Measurements from ENCODE around the gene PCDH9. TPM values are rescaled to one million over a fixed set of nuclear protein-coding genes. Genes with fewer than 3 reads are reported as not detected.

Gene PCDH9
- polyA plus RNA-seq, 3 donors, result 0.03 TPM; not detected in 1

DNA sequence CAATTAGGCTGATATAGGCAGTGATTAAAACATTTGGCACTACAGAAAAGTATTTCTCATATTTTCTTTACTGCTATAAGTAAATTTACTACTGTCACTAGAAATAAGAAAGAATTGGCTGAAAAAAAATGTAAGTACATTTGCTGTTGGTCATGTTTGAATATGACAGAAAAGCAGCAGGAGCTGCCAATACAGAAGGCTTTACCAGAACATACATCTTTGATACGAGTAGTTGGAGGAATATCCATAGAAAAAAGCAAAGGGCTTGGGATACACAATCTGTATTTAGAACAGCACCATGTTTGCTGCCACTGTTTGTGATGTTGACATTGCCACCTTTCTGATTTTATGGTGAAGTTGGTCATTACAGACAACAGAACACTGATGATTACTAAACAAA is 21.6 kb downstream of the PCDH9 start:
- no peak for DNase-seq
- Mint-ChIP-seq H3K36me3 (no peaks in the 10 kb centered on the region), H3K27ac (no peak overlapping the region), H3K27me3 (ENCODE audit: low read depth in 3 of 3) (no peaks in the 10 kb centered on the region), H3K4me3 (no peak overlapping the region), H3K4me1 (no peaks in the 10 kb centered on the region), H3K9me3 (no peaks in the 10 kb centered on the region)
- Histone ChIP-seq H3K9ac (ENCODE audit: insufficient read depth, low read length, poor library complexity, severe bottlenecking) (no peak overlapping the region), H3K36me3 (replicated peaks in 1 of 2; ENCODE audit: control insufficient read depth in 1 of 2, insufficient read depth in 2 of 2, low read length in 2 of 2) (no peaks in the 10 kb centered on the region), H2AFZ (ENCODE audit: insufficient read depth, low read depth, low read length, poor library complexity, severe bottlenecking) (no peak overlapping the region), H4K20me1 (ENCODE audit: insufficient read depth, low read length) (no peaks in the 10 kb centered on the region), H3K27ac (ENCODE audit: low read depth in 1 of 2, low read length in 2 of 2) (no peak overlapping the region), H3K4me1 (ENCODE audit: control insufficient read depth in 1 of 2, insufficient read depth in 2 of 2, low read length in 2 of 2) (no peaks in the 10 kb centered on the region), H3K79me2 (ENCODE audit: insufficient read depth, low read length) (no peaks in the 10 kb centered on the region), H3K4me2 (replicated peaks; ENCODE audit: extremely low read depth, low read length, poor library complexity, severe bottlenecking) (no peak overlapping the region), H3K9me3 (replicated peaks in 1 of 2; ENCODE audit: control insufficient read depth in 1 of 2, insufficient read depth in 1 of 2, low read length in 2 of 2) (no peaks in the 10 kb centered on the region), H3K27me3 (ENCODE audit: control insufficient read depth in 2 of 2, insufficient read depth in 2 of 2, low read length in 2 of 2) (no peaks in the 10 kb centered on the region), H3K4me3 (replicated peaks in 1 of 3; ENCODE audit: low read depth in 2 of 3, low read length in 3 of 3) (no peak overlapping the region)
- TF ChIP-seq, protein P1, sequence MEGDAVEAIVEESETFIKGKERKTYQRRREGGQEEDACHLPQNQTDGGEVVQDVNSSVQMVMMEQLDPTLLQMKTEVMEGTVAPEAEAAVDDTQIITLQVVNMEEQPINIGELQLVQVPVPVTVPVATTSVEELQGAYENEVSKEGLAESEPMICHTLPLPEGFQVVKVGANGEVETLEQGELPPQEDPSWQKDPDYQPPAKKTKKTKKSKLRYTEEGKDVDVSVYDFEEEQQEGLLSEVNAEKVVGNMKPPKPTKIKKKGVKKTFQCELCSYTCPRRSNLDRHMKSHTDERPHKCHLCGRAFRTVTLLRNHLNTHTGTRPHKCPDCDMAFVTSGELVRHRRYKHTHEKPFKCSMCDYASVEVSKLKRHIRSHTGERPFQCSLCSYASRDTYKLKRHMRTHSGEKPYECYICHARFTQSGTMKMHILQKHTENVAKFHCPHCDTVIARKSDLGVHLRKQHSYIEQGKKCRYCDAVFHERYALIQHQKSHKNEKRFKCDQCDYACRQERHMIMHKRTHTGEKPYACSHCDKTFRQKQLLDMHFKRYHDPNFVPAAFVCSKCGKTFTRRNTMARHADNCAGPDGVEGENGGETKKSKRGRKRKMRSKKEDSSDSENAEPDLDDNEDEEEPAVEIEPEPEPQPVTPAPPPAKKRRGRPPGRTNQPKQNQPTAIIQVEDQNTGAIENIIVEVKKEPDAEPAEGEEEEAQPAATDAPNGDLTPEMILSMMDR (IDR thresholded peaks at IDR 0.05), result no peak
- no CpG with 5 or more reads among the region's 1 CpG for WGBS (ENCODE audit: insufficient coverage)
- intact Hi-C loops (cut with micrococcal nuclease), result no loop called here

DNA sequence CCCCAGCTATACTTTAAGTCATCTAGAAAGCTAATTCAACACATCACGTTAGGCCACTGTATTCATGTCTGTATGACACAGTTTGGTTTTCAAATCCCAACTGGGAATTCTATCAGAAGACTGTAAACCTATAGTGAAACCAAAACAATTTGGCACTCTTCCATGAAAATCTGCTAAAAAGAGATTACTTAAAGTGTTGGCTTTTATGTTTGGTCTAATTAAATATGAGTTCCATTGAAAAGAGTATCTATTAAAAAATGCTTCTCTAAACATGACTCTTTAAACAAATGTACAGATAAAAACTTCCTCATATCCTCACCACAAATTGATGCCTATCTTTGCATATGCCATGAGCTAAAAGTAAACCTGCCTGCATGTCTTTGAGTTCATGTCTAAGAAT is 25.4 kb downstream of the PCDH9 start:
- no CpG with 5 or more reads among the region's 1 CpG for WGBS (ENCODE audit: insufficient coverage)
- H3K9ac ChIP-seq (ENCODE audit: insufficient read depth, low read length, poor library complexity, severe bottlenecking), result no peak overlapping the region
- TF ChIP-seq, protein P1 (IDR thresholded peaks at IDR 0.05), result no peak

More for the DNA sequence above, 25.4 kb downstream of the PCDH9 start:
- Mint-ChIP-seq H3K4me1 (no peaks in the 10 kb centered on the region), H3K27ac (no peak overlapping the region), H3K4me3 (no peak overlapping the region), H3K9me3 (no peaks in the 10 kb centered on the region), H3K36me3 (no peaks in the 10 kb centered on the region), H3K27me3 (ENCODE audit: low read depth in 3 of 3) (no peaks in the 10 kb centered on the region)
- no peaks in the 10 kb centered on the region for H3K79me2 ChIP-seq (ENCODE audit: insufficient read depth, low read length)
- H3K36me3 ChIP-seq (replicated peaks in 1 of 2; ENCODE audit: control insufficient read depth in 1 of 2, insufficient read depth in 2 of 2, low read length in 2 of 2), result no peaks in the 10 kb centered on the region
- H2AFZ ChIP-seq (ENCODE audit: insufficient read depth, low read depth, low read length, poor library complexity, severe bottlenecking), result no peak overlapping the region
- H3K4me3 ChIP-seq (replicated peaks in 1 of 3; ENCODE audit: low read depth in 2 of 3, low read length in 3 of 3), result no peak overlapping the region
- no peaks in the 10 kb centered on the region for H4K20me1 ChIP-seq (ENCODE audit: insufficient read depth, low read length)
- H3K27ac ChIP-seq (ENCODE audit: low read depth in 1 of 2, low read length in 2 of 2), result no peak overlapping the region
- no peak for DNase-seq
- no peaks in the 10 kb centered on the region for H3K9me3 ChIP-seq (replicated peaks in 1 of 2; ENCODE audit: control insufficient read depth in 1 of 2, insufficient read depth in 1 of 2, low read length in 2 of 2)
- intact Hi-C loops (cut with micrococcal nuclease), result no loop called here
- no peaks in the 10 kb centered on the region for H3K27me3 ChIP-seq (ENCODE audit: control insufficient read depth in 2 of 2, insufficient read depth in 2 of 2, low read length in 2 of 2)
- H3K4me1 ChIP-seq (ENCODE audit: control insufficient read depth in 1 of 2, insufficient read depth in 2 of 2, low read length in 2 of 2), result no peaks in the 10 kb centered on the region
- no peak overlapping the region for H3K4me2 ChIP-seq (replicated peaks; ENCODE audit: extremely low read depth, low read length, poor library complexity, severe bottlenecking)
